HepG2 (cell line): ENCODE data around the gene C3orf70. TPM values are rescaled to one million over a fixed set of nuclear protein-coding genes. Genes with fewer than 3 reads are reported as not detected.

Experiments used
- ATAC-seq: fragments of 200-7000 bp; cut with Tn5 transposase; 3 replicates; pipeline ENCODE4 v1.9.1; 2020; ENCODE audit warnings: mild to moderate bottlenecking, moderate library complexity
- BruUV-seq: library from RNA; stranded (reverse); fragments of 400-500 nt; replicated peaks from 2 replicates; lab custom pipeline; 2021; lab: Mats Ljungman, UMichigan
- CTCF ChIA-PET: fragments of 300-600 bp; formaldehyde crosslinking; extraction: SDS; loops from one replicate; lab custom pipeline; 2021; ENCODE audit warnings: low total read pairs, inconsistent platforms, low intra/inter-chr PET ratio; lab: Yijun Ruan, JAX
- POLR2A ChIA-PET: fragments of 350-600 bp; sonication (Branson Sonifier 250); formaldehyde crosslinking; loops from one replicate; lab custom pipeline; 2020; ENCODE audit warnings: antibody characterized with exemption, inconsistent platforms; lab: Yijun Ruan, JAX
- DNase-seq: peaks from one replicate; pipeline ENCODE4 v3.0.0-alpha.2; 2015; ENCODE audit warnings: low spot score
- FAIRE-seq: peaks from 3 replicates; lab custom pipeline; 2011; peaks lifted over from hg19 to GRCh38; lab: Jason Lieb, UNC
- H2AFZ ChIP-seq: one replicate; pipeline ENCODE4 v1.6.1; 2011; ENCODE audit warnings: low read length, inconsistent platforms
- H3K27ac ChIP-seq: fragments of 300-600 bp; 3 replicates; pipeline ENCODE4 v1.8.0; 2011; ENCODE audit warnings: mixed run types, mild to moderate bottlenecking, mixed read lengths, low read length, inconsistent platforms; ENCODE audit not compliant: insufficient read depth; ENCODE audit errors: extremely low read length
- H3K27me3 ChIP-seq, 2 experiments: fragments of 200-600 bp in 1 of 2; 2 replicates in 1 of 2; 3 replicates in 1 of 2; pipeline versions ENCODE4 v1.6.0 to v1.8.0; 2011; ENCODE audit warnings: low read length in 2 of 2, mild to moderate bottlenecking in 2 of 2, moderate library complexity in 2 of 2, inconsistent platforms in 1 of 2; ENCODE audit not compliant: insufficient read depth in 2 of 2, control insufficient read depth in 1 of 2
- H3K36me3 ChIP-seq, 2 experiments: fragments of 200-600 bp in 1 of 2; replicated peaks in 1 of 2; 2 replicates in 1 of 2; 3 replicates in 1 of 2; pipeline versions ENCODE4 v1.5.1 to v1.8.0; 2011; ENCODE audit warnings: low read length in 2 of 2, inconsistent platforms in 1 of 2; ENCODE audit not compliant: insufficient read depth in 2 of 2, control insufficient read depth in 1 of 2
- H3K4me1 ChIP-seq: 2 replicates; pipeline ENCODE4 v1.5.1; 2012; ENCODE audit warnings: low read length, inconsistent platforms; ENCODE audit not compliant: insufficient read depth
- H3K4me2 ChIP-seq: 2 replicates; pipeline ENCODE4 v1.6.0; 2011; ENCODE audit warnings: low read depth, low read length, inconsistent platforms
- H3K4me3 ChIP-seq, 3 experiments: fragments of 200-600 bp in 1 of 3; sonication (generic), shearing (Covaris generic) in 1 of 3; replicated peaks in 1 of 3; 2 replicates each; pipeline ENCODE4 v1.5.1; 2011 to 2016; ENCODE audit warnings: low read length in 3 of 3, inconsistent platforms in 2 of 3, low read depth in 2 of 3, mild to moderate bottlenecking in 2 of 3, control low read depth in 1 of 3, mixed read lengths in 1 of 3; ENCODE audit not compliant: insufficient read depth in 1 of 3
- H3K79me2 ChIP-seq: one replicate; pipeline ENCODE4 v1.6.1; 2011; ENCODE audit warnings: low read length, inconsistent platforms; ENCODE audit not compliant: insufficient read depth
- H3K9ac ChIP-seq: 2 replicates; pipeline ENCODE4 v1.6.0; 2011; ENCODE audit warnings: mild to moderate bottlenecking, low read depth, low read length, inconsistent platforms; ENCODE audit not compliant: insufficient read depth
- H3K9me3 ChIP-seq: 2 replicates; pipeline ENCODE4 v1.5.1; 2012; ENCODE audit warnings: mild to moderate bottlenecking, low read length
- H4K20me1 ChIP-seq: 2 replicates; pipeline ENCODE4 v1.6.0; 2011; ENCODE audit warnings: inconsistent platforms, mild to moderate bottlenecking, low read length, moderate library complexity; ENCODE audit not compliant: insufficient read depth
- CEBPB ChIP-seq: IDR thresholded peaks from 2 replicates; pipeline ENCODE4 v1.6.1; 2011; ENCODE audit warnings: low read depth, low read length, improper control_type of control experiment, borderline replicate concordance
- CEBPG ChIP-seq: IDR thresholded peaks from 2 replicates; pipeline ENCODE4 v1.6.1; 2016
- GATAD1 ChIP-seq: IDR thresholded peaks from 2 replicates; pipeline ENCODE4 v1.6.1; 2016; ENCODE audit warnings: missing genetic modification reagents, missing compliant biosample characterization
- HES4 ChIP-seq: sonication (generic); formaldehyde crosslinking; IDR thresholded peaks from 2 replicates; pipeline ENCODE4 v1.9.0; 2021; ENCODE audit warnings: mild to moderate bottlenecking, missing genetic modification reagents, borderline replicate concordance
- HMGXB4 ChIP-seq, 2 experiments: sonication (generic) in 1 of 2; formaldehyde crosslinking in 1 of 2; IDR thresholded peaks; 2 replicates each; pipeline versions ENCODE4 v1.4.0 to v1.6.1; 2018 to 2020; ENCODE audit warnings: missing genetic modification reagents in 2 of 2, borderline replicate concordance in 1 of 2, low read depth in 1 of 2, mild to moderate bottlenecking in 1 of 2, missing biosample characterization in 1 of 2
- MTA1 ChIP-seq: sonication (generic); formaldehyde crosslinking; IDR thresholded peaks from 2 replicates; pipeline ENCODE4 v1.4.0; 2020; ENCODE audit warnings: missing genetic modification reagents, mild to moderate bottlenecking, borderline replicate concordance
- SOX5 ChIP-seq: IDR thresholded peaks from 2 replicates; pipeline ENCODE4 v1.6.1; 2016; ENCODE audit warnings: borderline replicate concordance
- SOX6 ChIP-seq, 2 experiments: fragments of 450-650 bp in 1 of 2; sonication (generic) in 1 of 2; formaldehyde crosslinking in 1 of 2; IDR thresholded peaks; 2 replicates each; pipeline versions ENCODE4 v1.4.0 to v1.6.1; 2017 to 2020; ENCODE audit warnings: antibody characterized with exemption in 1 of 2, mild to moderate bottlenecking in 1 of 2, missing genetic modification reagents in 1 of 2
- TEAD2 ChIP-seq: sonication (generic); formaldehyde crosslinking; IDR thresholded peaks from 2 replicates; pipeline ENCODE4 v1.9.0; 2021; ENCODE audit warnings: missing genetic modification reagents
- ZMYM3 ChIP-seq: sonication (generic); formaldehyde crosslinking; IDR thresholded peaks from 2 replicates; pipeline ENCODE4 v1.5.1; 2020; ENCODE audit warnings: mild to moderate bottlenecking, missing genetic modification reagents
- ZNF577 ChIP-seq: sonication (generic); formaldehyde crosslinking; IDR thresholded peaks from 2 replicates; pipeline ENCODE4 v1.4.0; 2020; ENCODE audit warnings: mild to moderate bottlenecking, low read depth, missing genetic modification reagents, borderline replicate concordance
- ZNF672 ChIP-seq: sonication (generic); formaldehyde crosslinking; IDR thresholded peaks from 2 replicates; pipeline ENCODE4 v1.8.1; 2022; ENCODE audit warnings: missing genetic modification reagents
- ZNF850 ChIP-seq: sonication (generic); formaldehyde crosslinking; conservative IDR thresholded peaks from 2 replicates; pipeline ENCODE4 v1.9.0; 2021; ENCODE audit warnings: mild to moderate bottlenecking, missing genetic modification reagents
- ZZZ3 ChIP-seq: sonication (generic); formaldehyde crosslinking; IDR thresholded peaks from 2 replicates; pipeline ENCODE4 v1.4.0; 2020; ENCODE audit warnings: missing genetic modification reagents, mild to moderate bottlenecking, borderline replicate concordance
- WGBS: methylation state at CpG from one replicate; pipeline ENCODE4 v1.1.6; 2017; ENCODE audit warnings: low lambda C conversion rate; 5-methylcytosine and 5-hydroxymethylcytosine counted together
- in situ Hi-C: cut with HindIII; loops from 2 replicates; pipeline ENCODE4 v1.10.0; 2017; ENCODE audit warnings: low pct_unique_long_range_greater_than_20kb; ENCODE audit not compliant: extremely low pct_ligation_motif_present
- intact Hi-C: fragments of 100-400 bp; cut with micrococcal nuclease; formaldehyde crosslinking; loops from one replicate; pipeline ENCODE4 v1.10.0; 2022; ENCODE audit not compliant: unreplicated experiment
- polyA plus RNA-seq, 8 experiments: library from polyadenylated mRNA; depleted of rRNA in 3 of 8; stranded (reverse) in 7 of 8; unstranded in 1 of 8; fragments of >200 nt; fragmentation: Illumina TruSeq in 4 of 8; extraction: Trizol in 4 of 8; gene quantifications; 2 replicates each; pipeline versions ENCODE4 v1.2.1 to v1.2.3, GENCODE V29; 2011 to 2016; ENCODE audit warnings: low read depth in 4 of 8, missing spikeins in 1 of 8, mixed read lengths in 1 of 8; ENCODE audit not compliant: insufficient read depth in 1 of 8
- total RNA-seq, 5 experiments: library from RNA; depleted of rRNA; stranded (reverse); fragments of >200 nt; fragmentation: Illumina TruSeq; extraction: Trizol; gene quantifications; 2 replicates each; pipeline ENCODE4 v1.2.3, GENCODE V29; 2016; ENCODE audit warnings: low read depth in 1 of 5
- TF ChIP-seq, protein P1 (sequence below): sonication (generic); formaldehyde crosslinking; conservative IDR thresholded peaks from 2 replicates; pipeline ENCODE4 v1.8.0; 2022; ENCODE audit warnings: mild to moderate bottlenecking, moderate library complexity, missing genetic modification reagents
- TF ChIP-seq, protein P2 (sequence below): sonication (generic); formaldehyde crosslinking; IDR thresholded peaks from 2 replicates; pipeline ENCODE4 v1.4.0; 2020; ENCODE audit warnings: missing genetic modification reagents, mild to moderate bottlenecking, borderline replicate concordance

The C3orf70 gene
- total and polyA plus RNA-seq, 2 of the 13 experiments (the other 11 are each of a cell fraction or from before 2014, with no cell fraction given): 0.79 to 2.4 TPM

DNA sequence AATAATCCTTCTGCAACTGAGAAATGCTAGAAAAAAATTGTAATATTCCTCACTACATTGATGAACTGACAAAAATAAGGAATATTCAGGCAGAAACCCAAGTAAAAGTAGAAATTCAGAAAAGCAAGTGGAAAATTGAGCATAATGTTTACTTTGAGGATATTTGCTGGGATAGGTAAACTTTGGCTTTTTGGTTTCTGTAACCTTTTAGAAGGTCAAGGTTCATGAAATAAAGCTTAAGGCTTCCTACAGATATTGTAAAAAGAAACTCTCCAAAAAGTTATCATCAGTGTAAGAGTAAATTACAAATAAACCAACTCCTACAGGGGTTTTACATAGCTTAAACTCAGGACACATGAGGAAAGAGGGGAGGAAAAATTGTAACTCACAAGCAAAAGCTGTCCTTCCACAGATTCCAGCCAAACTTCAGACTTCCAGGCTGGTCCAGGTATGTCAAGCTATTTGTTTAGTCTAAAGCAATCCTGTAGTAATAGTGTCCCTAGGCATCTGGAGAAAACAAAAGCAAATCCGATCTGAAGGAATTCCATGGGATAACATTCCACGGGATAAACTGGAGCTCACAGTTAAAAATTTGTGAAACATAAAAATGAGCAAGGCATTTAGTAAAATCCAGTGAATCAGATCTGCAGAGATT is 21.1 kb downstream of the C3orf70 start (continued):
- TF ChIP-seq, protein P1, sequence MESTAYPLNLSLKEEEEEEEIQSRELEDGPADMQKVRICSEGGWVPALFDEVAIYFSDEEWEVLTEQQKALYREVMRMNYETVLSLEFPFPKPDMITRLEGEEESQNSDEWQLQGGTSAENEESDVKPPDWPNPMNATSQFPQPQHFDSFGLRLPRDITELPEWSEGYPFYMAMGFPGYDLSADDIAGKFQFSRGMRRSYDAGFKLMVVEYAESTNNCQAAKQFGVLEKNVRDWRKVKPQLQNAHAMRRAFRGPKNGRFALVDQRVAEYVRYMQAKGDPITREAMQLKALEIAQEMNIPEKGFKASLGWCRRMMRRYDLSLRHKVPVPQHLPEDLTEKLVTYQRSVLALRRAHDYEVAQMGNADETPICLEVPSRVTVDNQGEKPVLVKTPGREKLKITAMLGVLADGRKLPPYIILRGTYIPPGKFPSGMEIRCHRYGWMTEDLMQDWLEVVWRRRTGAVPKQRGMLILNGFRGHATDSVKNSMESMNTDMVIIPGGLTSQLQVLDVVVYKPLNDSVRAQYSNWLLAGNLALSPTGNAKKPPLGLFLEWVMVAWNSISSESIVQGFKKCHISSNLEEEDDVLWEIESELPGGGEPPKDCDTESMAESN (CRISPR knock-in tag): no peak
- TF ChIP-seq, all 625 proteins: peak for 12

DNA sequence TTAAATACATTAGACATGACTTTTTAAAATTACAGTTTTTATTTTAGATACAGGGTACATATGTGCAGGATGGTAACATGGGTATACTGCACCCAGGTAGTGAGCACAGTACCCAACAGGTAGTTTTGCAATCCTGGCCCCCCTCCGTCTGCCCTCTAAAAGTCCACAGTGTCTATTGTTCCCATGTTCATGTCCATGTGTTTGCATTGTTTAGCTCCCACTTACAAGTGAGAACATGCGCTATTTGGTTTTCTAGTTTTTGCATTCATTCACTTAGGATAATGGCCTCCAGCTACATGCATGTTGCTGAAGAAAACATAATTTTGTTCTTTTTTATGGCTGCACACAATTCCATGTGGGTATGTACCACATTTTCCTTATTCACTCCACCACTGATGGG is 23.8 kb downstream of the C3orf70 start:
- WGBS: 42% methylated on average over 2 of the region's 2 CpGs
- no peak overlapping the region for H3K9ac ChIP-seq
- no peaks in the 10 kb centered on the region for H3K36me3 ChIP-seq
- FAIRE-seq: no peak
- H3K4me1 ChIP-seq: peaks cover 42% of the 10 kb centered on the region
- CTCF ChIA-PET: no interaction called here
- H3K27ac ChIP-seq: no peak overlapping the region
- H3K9me3 ChIP-seq: no peaks in the 10 kb centered on the region
- peak; percentile 36 for DNase-seq
- H2AFZ ChIP-seq: no peak overlapping the region
- intact Hi-C loops (no loop called here), in situ Hi-C loops (no loop called here)
- H3K27me3 ChIP-seq: no peaks in the 10 kb centered on the region; a peak in 1 of 5 replicates
- BruUV-seq: no TSS peak
- ATAC-seq: no peak
- POLR2A ChIA-PET: no interaction called here
- no peak overlapping the region for H3K4me2 ChIP-seq
- no peaks in the 10 kb centered on the region for H3K79me2 ChIP-seq
- no peak overlapping the region for H3K4me3 ChIP-seq
- H4K20me1 ChIP-seq: no peaks in the 10 kb centered on the region
- TF ChIP-seq GATAD1 (no peak), ZNF577 (CRISPR knock-in tag) (no peak), CEBPG (CRISPR knock-in tag) (peak; percentile 30; the same call in 1 of the 2 replicates), ZMYM3 (no peak), MTA1 (CRISPR knock-in tag) (no peak), ZNF672 (CRISPR knock-in tag) (no peak), SOX6 (IDR thresholded peaks at IDR 0.05) (no peak), SOX6 (CRISPR knock-in tag; IDR thresholded peaks at IDR 0.05) (peak; percentile 83), CEBPB (0 out of 2 replicates have a peak, but pooled peaks have one; percentile 9), HMGXB4 (CRISPR knock-in tag; IDR thresholded peaks at IDR 0.05; ENCODE audit: borderline replicate concordance in 1 of 2, low read depth in 1 of 2) (no peak), TEAD2 (CRISPR knock-in tag) (no peak), SOX5 (CRISPR knock-in tag) (peak; percentile 92), HES4 (CRISPR knock-in tag) (no peak), ZZZ3 (CRISPR knock-in tag) (no peak), ZNF850 (CRISPR knock-in tag) (no peak)
- TF ChIP-seq, protein P2, sequence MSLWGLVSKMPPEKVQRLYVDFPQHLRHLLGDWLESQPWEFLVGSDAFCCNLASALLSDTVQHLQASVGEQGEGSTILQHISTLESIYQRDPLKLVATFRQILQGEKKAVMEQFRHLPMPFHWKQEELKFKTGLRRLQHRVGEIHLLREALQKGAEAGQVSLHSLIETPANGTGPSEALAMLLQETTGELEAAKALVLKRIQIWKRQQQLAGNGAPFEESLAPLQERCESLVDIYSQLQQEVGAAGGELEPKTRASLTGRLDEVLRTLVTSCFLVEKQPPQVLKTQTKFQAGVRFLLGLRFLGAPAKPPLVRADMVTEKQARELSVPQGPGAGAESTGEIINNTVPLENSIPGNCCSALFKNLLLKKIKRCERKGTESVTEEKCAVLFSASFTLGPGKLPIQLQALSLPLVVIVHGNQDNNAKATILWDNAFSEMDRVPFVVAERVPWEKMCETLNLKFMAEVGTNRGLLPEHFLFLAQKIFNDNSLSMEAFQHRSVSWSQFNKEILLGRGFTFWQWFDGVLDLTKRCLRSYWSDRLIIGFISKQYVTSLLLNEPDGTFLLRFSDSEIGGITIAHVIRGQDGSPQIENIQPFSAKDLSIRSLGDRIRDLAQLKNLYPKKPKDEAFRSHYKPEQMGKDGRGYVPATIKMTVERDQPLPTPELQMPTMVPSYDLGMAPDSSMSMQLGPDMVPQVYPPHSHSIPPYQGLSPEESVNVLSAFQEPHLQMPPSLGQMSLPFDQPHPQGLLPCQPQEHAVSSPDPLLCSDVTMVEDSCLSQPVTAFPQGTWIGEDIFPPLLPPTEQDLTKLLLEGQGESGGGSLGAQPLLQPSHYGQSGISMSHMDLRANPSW (CRISPR knock-in tag): no peak
